ENCODE measurements around the gene PCDHA1.

DNA sequence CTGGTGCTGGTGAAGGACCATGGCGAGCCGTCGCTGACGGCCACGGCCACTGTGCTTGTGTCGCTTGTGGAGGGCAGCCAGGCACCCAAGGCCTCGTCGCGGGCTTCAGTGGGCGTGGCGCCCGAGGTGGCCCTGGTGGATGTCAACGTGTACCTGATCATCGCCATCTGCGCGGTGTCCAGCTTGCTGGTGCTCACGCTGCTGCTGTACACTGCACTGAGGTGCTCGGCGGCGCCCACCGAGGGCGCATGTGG lies 72.0 kb downstream of the PCDHA1 start:
- TF ChIP-seq, protein P1, sequence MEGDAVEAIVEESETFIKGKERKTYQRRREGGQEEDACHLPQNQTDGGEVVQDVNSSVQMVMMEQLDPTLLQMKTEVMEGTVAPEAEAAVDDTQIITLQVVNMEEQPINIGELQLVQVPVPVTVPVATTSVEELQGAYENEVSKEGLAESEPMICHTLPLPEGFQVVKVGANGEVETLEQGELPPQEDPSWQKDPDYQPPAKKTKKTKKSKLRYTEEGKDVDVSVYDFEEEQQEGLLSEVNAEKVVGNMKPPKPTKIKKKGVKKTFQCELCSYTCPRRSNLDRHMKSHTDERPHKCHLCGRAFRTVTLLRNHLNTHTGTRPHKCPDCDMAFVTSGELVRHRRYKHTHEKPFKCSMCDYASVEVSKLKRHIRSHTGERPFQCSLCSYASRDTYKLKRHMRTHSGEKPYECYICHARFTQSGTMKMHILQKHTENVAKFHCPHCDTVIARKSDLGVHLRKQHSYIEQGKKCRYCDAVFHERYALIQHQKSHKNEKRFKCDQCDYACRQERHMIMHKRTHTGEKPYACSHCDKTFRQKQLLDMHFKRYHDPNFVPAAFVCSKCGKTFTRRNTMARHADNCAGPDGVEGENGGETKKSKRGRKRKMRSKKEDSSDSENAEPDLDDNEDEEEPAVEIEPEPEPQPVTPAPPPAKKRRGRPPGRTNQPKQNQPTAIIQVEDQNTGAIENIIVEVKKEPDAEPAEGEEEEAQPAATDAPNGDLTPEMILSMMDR (IDR thresholded peaks at IDR 0.05; ENCODE audit: borderline replicate concordance, extremely low read depth, low read length, poor library complexity, severe bottlenecking), result no peak
- TF ChIP-seq EZH2 (IDR thresholded peaks at IDR 0.05; ENCODE audit: borderline replicate concordance, low read depth, low read length, severe bottlenecking), result no peak

Data from DND-41 (cell line).